ENCODE data around the gene FOXP2.
"Not testable (repeated sequence)": the region's sequence is repeated elsewhere in the genome, so short reads cannot be mapped to it uniquely, and the experiment has no call there.

FOXP2 gene

DNA sequence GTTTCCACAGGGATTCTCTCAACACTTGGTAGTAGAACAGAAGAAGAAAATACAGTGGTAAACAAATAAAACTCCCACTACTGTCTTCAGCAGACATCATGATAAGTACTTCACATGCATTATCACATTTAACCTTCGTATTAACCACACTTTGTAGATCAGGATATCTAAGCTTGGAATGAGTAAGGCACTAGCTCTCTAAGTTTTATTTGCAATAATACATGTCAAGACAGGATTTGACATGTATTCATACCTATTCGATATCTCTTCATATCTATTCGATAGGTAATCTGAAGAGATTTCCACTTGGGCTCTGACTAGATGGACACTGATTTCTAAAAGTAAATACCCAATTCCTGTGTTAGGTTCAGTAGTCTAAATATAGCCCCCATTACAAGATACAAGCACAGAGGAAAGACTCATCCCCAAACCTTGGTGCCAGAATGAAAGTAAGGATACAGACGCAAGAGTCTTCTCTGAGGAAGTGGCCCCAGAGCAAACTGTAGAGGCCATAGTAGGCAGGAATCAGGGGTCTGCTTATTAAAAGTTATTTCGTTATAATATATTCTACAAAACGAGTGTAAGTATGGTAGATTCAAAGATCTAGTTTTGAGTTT lies 58.4 kb downstream of the FOXP2 start:
- H3K4me1 ChIP-seq (ENCODE audit: insufficient read depth, low read length) = no peaks in the 10 kb centered on the region
- no peaks in the 10 kb centered on the region for H3K9me3 ChIP-seq (ENCODE audit: insufficient read depth, low read depth, low read length)
- H3K4me3 ChIP-seq (ENCODE audit: low read length) = no peak overlapping the region
- H3K27ac ChIP-seq (ENCODE audit: low read length) = no peak overlapping the region
- no peak overlapping the region for H3K9ac ChIP-seq (ENCODE audit: low read depth, low read length)
- no peaks in the 10 kb centered on the region for H3K36me3 ChIP-seq (ENCODE audit: insufficient read depth, low read depth, low read length)
- H3K27me3 ChIP-seq (ENCODE audit: insufficient read depth, low read length) = no peaks in the 10 kb centered on the region

DNA sequence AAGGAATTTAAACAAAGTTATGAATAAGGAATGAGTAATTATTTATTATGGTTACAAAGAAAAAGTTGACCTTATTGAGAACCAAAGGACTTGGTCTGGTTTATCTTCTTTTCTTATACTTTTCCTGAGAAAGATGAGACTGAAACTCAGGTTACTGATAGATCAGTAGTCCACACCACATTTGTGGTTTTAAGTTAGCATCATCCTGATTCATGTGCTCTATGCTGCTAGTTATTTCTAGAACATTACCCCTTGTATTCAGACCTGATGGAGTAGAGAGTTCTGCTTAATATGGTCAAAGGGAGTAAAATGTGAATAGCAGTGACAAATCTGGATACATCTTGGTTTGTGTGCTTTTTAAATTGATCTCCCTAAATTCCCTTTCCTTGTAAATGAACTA lies 63.8 kb downstream of the FOXP2 start:
- Histone ChIP-seq H3K4me3 (ENCODE audit: low read length) (no peak overlapping the region), H3K4me1 (ENCODE audit: insufficient read depth, low read length) (no peaks in the 10 kb centered on the region), H3K27me3 (ENCODE audit: insufficient read depth, low read length) (no peaks in the 10 kb centered on the region), H3K9me3 (ENCODE audit: insufficient read depth, low read depth, low read length) (no peaks in the 10 kb centered on the region), H3K36me3 (ENCODE audit: insufficient read depth, low read depth, low read length) (no peaks in the 10 kb centered on the region), H3K9ac (ENCODE audit: low read depth, low read length) (no peak overlapping the region), H3K27ac (ENCODE audit: low read length) (no peak overlapping the region)

- Histone ChIP-seq H3K27me3 (ENCODE audit: insufficient read depth, low read length) (no peaks in the 10 kb centered on the region), H3K27ac (ENCODE audit: low read length) (no peak overlapping the region), H3K9me3 (ENCODE audit: insufficient read depth, low read depth, low read length) (peaks cover 6% of the 10 kb centered on the region), H3K4me1 (ENCODE audit: insufficient read depth, low read length) (no peaks in the 10 kb centered on the region), H3K36me3 (ENCODE audit: insufficient read depth, low read depth, low read length) (no peaks in the 10 kb centered on the region), H3K9ac (ENCODE audit: low read depth, low read length) (no peak overlapping the region), H3K4me3 (ENCODE audit: low read length) (no peak overlapping the region)
Measured at GRCh38 chr7:114481999-114482398, 67.4 kb downstream of the FOXP2 start.

DNA sequence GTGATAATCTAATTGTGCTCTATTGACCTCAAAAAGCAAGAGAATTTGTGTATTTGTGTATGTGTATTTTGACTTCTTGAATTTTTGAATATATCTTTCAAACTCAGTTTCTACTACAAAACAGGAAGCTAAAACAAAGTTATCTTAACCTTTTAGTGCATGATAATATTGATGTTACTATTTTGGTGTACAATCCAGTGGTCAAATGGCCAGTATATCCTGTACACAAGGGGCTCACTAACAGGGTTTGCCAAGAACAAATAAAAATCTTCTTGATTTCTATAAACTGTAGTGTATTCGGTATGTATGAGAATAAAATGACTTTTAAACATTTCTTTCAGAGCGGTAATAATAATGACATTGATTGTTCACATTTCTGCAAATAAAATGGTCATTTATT lies 69.6 kb downstream of the FOXP2 start:
- Histone ChIP-seq H3K27ac (ENCODE audit: low read length) (no peak overlapping the region), H3K9ac (ENCODE audit: low read depth, low read length) (no peak overlapping the region), H3K4me1 (ENCODE audit: insufficient read depth, low read length) (no peaks in the 10 kb centered on the region), H3K9me3 (ENCODE audit: insufficient read depth, low read depth, low read length) (peaks cover 23% of the 10 kb centered on the region), H3K36me3 (ENCODE audit: insufficient read depth, low read depth, low read length) (no peaks in the 10 kb centered on the region), H3K4me3 (ENCODE audit: low read length) (no peak overlapping the region), H3K27me3 (ENCODE audit: insufficient read depth, low read length) (no peaks in the 10 kb centered on the region)

DNA sequence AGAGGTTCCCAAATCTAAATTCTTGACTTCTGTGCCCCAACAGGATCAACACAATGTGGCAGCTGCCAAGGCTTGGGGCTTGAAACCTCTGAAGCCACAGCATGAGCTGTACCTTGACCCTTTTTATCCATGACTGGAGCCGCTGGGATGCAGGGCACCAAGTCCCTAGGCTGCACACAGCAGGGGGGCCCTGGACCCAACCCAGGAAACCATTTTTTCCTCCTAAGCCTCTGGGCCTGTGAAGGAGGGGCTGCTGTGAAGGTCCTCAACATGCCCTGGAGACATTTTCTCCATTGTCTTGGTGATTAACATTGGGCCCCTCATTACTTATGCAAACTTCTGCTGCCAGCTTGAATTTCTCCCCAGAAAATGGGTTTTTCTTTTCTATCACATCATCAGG lies 72.6 kb downstream of the FOXP2 start:
- Histone ChIP-seq H3K4me3 (ENCODE audit: low read length) (no peak overlapping the region), H3K27ac (ENCODE audit: low read length) (no peak overlapping the region), H3K36me3 (ENCODE audit: insufficient read depth, low read depth, low read length) (no peaks in the 10 kb centered on the region), H3K4me1 (ENCODE audit: insufficient read depth, low read length) (no peaks in the 10 kb centered on the region), H3K9me3 (ENCODE audit: insufficient read depth, low read depth, low read length) (peaks cover 26% of the 10 kb centered on the region), H3K27me3 (ENCODE audit: insufficient read depth, low read length) (no peaks in the 10 kb centered on the region), H3K9ac (ENCODE audit: low read depth, low read length) (no peak overlapping the region)

DNA sequence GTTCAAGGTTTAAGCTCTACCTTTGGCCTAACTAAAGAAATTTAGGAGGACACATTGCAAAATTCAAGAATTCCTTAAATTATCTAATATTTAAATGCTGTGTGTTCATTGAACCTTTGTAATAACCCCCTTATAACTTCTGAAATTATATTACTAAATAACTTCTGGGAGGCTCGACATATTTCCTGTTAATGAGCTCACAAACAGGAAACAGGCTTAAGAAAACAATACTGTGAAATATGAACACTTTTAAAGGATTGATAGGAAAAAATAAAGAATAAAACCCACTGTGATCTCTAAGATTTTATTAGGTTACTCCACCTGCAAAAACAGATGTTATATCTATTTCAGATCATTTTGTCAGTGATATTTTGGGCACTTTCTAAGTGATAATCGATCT lies 74.1 kb downstream of the FOXP2 start:
- peaks cover 26% of the 10 kb centered on the region for H3K9me3 ChIP-seq (ENCODE audit: insufficient read depth, low read depth, low read length)
- no peaks in the 10 kb centered on the region for H3K36me3 ChIP-seq (ENCODE audit: insufficient read depth, low read depth, low read length)
- H3K4me1 ChIP-seq (ENCODE audit: insufficient read depth, low read length) = no peaks in the 10 kb centered on the region
- no peaks in the 10 kb centered on the region for H3K27me3 ChIP-seq (ENCODE audit: insufficient read depth, low read length)
- H3K9ac ChIP-seq (ENCODE audit: low read depth, low read length) = no peak overlapping the region
- no peak overlapping the region for H3K4me3 ChIP-seq (ENCODE audit: low read length)
- no peak overlapping the region for H3K27ac ChIP-seq (ENCODE audit: low read length)

DNA sequence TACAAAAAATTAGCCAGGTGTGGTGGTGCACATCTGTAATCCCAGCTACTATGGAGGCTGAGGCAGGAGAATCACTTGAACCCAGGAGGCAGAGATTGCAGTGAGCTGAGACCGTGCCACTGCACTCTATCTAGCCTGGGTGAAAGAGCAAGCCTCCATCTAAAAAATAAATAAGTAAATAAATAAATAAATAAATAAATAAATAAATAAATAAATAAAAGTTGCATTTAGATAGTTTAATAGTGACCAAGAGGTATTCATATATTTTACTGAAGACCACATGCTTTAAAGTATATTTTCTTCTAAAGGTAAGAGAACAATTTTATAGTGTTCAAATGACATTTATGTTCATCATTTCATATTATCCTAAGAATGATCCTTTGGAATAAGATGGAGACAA lies 82.9 kb downstream of the FOXP2 start:
- H3K9ac ChIP-seq (ENCODE audit: low read depth, low read length); H3K27ac ChIP-seq (ENCODE audit: low read length); H3K4me1 ChIP-seq (ENCODE audit: insufficient read depth, low read length); H3K36me3 ChIP-seq (ENCODE audit: insufficient read depth, low read depth, low read length); H3K27me3 ChIP-seq (ENCODE audit: insufficient read depth, low read length); H3K9me3 ChIP-seq (ENCODE audit: insufficient read depth, low read depth, low read length); H3K4me3 ChIP-seq (ENCODE audit: low read length): not testable (repeated sequence)

GRCh38 chr7:114502454-114503254 lies 88.0 kb downstream of the FOXP2 start:
- H3K9ac ChIP-seq (ENCODE audit: low read depth, low read length) = no peak overlapping the region
- no peaks in the 10 kb centered on the region for H3K4me1 ChIP-seq (ENCODE audit: insufficient read depth, low read length)
- no peak overlapping the region for H3K27ac ChIP-seq (ENCODE audit: low read length)
- H3K36me3 ChIP-seq (ENCODE audit: insufficient read depth, low read depth, low read length) = no peaks in the 10 kb centered on the region
- no peaks in the 10 kb centered on the region for H3K27me3 ChIP-seq (ENCODE audit: insufficient read depth, low read length)
- no peaks in the 10 kb centered on the region for H3K9me3 ChIP-seq (ENCODE audit: insufficient read depth, low read depth, low read length)
- H3K4me3 ChIP-seq (ENCODE audit: low read length) = no peak overlapping the region

GRCh38 chr7:114504586-114504985 lies 90.0 kb downstream of the FOXP2 start:
- no peaks in the 10 kb centered on the region for H3K27me3 ChIP-seq (ENCODE audit: insufficient read depth, low read length)
- H3K4me3 ChIP-seq (ENCODE audit: low read length) = no peak overlapping the region
- H3K27ac ChIP-seq (ENCODE audit: low read length) = no peak overlapping the region
- H3K36me3 ChIP-seq (ENCODE audit: insufficient read depth, low read depth, low read length) = no peaks in the 10 kb centered on the region
- no peak overlapping the region for H3K9ac ChIP-seq (ENCODE audit: low read depth, low read length)
- no peaks in the 10 kb centered on the region for H3K4me1 ChIP-seq (ENCODE audit: insufficient read depth, low read length)
- H3K9me3 ChIP-seq (ENCODE audit: insufficient read depth, low read depth, low read length) = no peaks in the 10 kb centered on the region

DNA sequence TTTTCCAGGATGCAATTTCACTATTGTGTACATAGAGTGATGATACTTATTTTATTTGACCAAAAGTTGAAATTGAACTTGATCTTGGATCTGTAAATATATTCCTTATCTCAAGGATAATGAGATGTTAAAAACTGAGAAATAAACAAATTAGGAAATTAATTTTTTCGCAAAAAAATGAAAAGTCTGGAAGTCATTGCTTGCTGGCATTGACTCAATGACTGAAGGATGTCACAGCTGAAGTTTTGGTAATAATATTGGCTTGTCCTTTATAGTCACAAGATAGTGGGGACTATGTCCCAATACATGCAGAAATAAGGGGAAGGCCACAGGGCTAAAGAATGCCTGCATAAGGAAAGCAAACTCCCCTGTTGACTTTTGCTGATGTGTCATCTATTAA lies 92.8 kb downstream of the FOXP2 start:
- H3K9ac ChIP-seq (ENCODE audit: low read depth, low read length) = no peak overlapping the region
- no peak overlapping the region for H3K27ac ChIP-seq (ENCODE audit: low read length)
- H3K36me3 ChIP-seq (ENCODE audit: insufficient read depth, low read depth, low read length) = no peaks in the 10 kb centered on the region
- H3K27me3 ChIP-seq (ENCODE audit: insufficient read depth, low read length) = no peaks in the 10 kb centered on the region
- no peaks in the 10 kb centered on the region for H3K9me3 ChIP-seq (ENCODE audit: insufficient read depth, low read depth, low read length)
- H3K4me1 ChIP-seq (ENCODE audit: insufficient read depth, low read length) = no peaks in the 10 kb centered on the region
- no peak overlapping the region for H3K4me3 ChIP-seq (ENCODE audit: low read length)

DNA sequence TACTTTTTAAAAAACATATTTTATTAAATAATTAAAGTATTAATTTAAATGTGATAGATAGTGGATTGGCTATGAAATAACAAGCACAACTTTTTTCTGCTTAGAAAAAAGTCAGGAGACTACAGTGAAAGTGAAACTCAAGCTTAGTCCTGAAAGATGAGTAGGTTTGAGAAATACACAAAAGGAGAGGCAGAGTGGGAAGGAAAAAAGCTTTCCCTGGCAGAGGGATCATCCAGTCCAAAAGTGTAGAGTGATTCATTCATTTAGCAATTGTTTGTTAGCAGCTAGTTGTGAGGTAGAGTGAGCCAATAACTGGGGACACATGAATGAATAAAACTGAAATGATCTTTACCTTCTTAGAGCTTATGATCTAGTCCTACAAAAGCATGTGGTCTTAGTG lies 93.5 kb downstream of the FOXP2 start:
- no peak overlapping the region for H3K4me3 ChIP-seq (ENCODE audit: low read length)
- no peaks in the 10 kb centered on the region for H3K4me1 ChIP-seq (ENCODE audit: insufficient read depth, low read length)
- H3K9me3 ChIP-seq (ENCODE audit: insufficient read depth, low read depth, low read length) = no peaks in the 10 kb centered on the region
- no peak overlapping the region for H3K9ac ChIP-seq (ENCODE audit: low read depth, low read length)
- no peaks in the 10 kb centered on the region for H3K27me3 ChIP-seq (ENCODE audit: insufficient read depth, low read length)
- no peaks in the 10 kb centered on the region for H3K36me3 ChIP-seq (ENCODE audit: insufficient read depth, low read depth, low read length)
- no peak overlapping the region for H3K27ac ChIP-seq (ENCODE audit: low read length)

DNA sequence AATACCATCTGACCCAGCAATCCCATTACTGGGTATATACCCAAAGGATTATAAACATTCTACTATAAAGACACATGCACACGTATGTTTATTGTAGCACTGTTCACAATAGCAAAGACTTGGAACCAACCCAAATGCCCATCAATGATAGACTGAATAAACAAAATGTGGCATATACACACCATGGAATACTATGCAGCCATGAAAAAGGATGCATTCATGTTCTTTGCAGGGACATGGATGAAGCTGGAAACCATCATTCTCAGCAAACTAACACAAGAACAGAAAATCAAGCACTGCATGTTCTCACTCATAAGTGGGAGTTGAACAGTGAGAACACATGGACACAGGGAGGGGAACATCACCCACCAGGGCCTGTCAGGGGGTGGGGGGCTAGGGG lies 96.2 kb downstream of the FOXP2 start:
- not testable (repeated sequence) for H3K27me3 ChIP-seq (ENCODE audit: insufficient read depth, low read length); H3K9me3 ChIP-seq (ENCODE audit: insufficient read depth, low read depth, low read length); H3K27ac ChIP-seq (ENCODE audit: low read length); H3K36me3 ChIP-seq (ENCODE audit: insufficient read depth, low read depth, low read length); H3K4me1 ChIP-seq (ENCODE audit: insufficient read depth, low read length); H3K9ac ChIP-seq (ENCODE audit: low read depth, low read length); H3K4me3 ChIP-seq (ENCODE audit: low read length)
